B cell (primary cell): ENCODE measurements around the gene ARHGEF37.

ENCODE experiments used
- EZH2 ChIP-seq: IDR thresholded peaks from 2 replicates; pipeline ENCODE4 v1.6.1; 2012; ENCODE audit warnings: borderline replicate concordance, low read depth, mild to moderate bottlenecking, moderate library complexity, low read length; ENCODE audit not compliant: insufficient read depth, poor library complexity, severe bottlenecking
- TF ChIP-seq, protein P1 (sequence below): fragments of 200-600 bp; IDR thresholded peaks from one replicate; pipeline ENCODE4 v1.8.0; 2022; ENCODE audit warnings: antibody characterized with exemption, mild to moderate bottlenecking

- TF ChIP-seq, protein P1, sequence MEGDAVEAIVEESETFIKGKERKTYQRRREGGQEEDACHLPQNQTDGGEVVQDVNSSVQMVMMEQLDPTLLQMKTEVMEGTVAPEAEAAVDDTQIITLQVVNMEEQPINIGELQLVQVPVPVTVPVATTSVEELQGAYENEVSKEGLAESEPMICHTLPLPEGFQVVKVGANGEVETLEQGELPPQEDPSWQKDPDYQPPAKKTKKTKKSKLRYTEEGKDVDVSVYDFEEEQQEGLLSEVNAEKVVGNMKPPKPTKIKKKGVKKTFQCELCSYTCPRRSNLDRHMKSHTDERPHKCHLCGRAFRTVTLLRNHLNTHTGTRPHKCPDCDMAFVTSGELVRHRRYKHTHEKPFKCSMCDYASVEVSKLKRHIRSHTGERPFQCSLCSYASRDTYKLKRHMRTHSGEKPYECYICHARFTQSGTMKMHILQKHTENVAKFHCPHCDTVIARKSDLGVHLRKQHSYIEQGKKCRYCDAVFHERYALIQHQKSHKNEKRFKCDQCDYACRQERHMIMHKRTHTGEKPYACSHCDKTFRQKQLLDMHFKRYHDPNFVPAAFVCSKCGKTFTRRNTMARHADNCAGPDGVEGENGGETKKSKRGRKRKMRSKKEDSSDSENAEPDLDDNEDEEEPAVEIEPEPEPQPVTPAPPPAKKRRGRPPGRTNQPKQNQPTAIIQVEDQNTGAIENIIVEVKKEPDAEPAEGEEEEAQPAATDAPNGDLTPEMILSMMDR: no peak
- no peak for TF ChIP-seq EZH2
These were observed 31.1 kb upstream of the ARHGEF37 start for GRCh38 chr5:149550268-149550583.
